ENCODE results near the gene CAPN12. TPM values are rescaled to one million over a fixed set of nuclear protein-coding genes. Genes with fewer than 3 reads are reported as not detected.

CAPN12 gene
- polyA plus RNA-seq, 3 donors: 1.8 TPM; not detected in 2

DNA sequence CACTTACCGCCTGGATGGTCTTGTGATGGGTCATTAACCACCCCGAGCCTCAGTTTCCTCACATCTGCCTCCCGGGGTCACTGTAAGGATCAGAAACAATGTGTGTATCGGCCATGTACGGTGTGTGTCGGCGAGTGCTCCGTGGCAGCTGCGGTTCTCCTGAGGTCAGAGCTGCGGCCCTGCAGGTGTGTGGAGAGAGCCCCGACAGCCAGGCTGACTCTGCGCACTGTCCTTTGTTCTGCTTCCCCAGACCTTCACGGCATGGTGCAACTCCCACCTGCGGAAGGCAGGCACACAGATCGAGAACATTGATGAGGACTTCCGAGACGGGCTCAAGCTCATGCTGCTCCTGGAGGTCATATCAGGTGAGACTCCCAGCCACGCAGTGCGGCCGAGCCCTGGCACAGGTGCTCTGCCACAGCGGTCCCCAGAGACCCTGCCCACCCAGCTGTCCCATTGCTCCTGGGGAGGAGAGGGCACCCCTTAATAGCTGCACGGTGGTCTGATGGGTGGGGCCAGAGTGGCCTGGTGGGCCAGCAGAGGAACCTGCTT lies 43.8 kb downstream of the CAPN12 start:
- peaks cover 60 to 77% of the 10 kb centered on the region in 2 donors for H3K36me3 Mint-ChIP-seq
- H3K79me2 ChIP-seq (ENCODE audit: insufficient read depth, low read length): peaks cover 82% of the 10 kb centered on the region
- H3K4me3 ChIP-seq (replicated peaks in 1 of 3; ENCODE audit: low read depth in 2 of 3, low read length in 3 of 3): no peak overlapping the region
- H3K4me1 ChIP-seq (ENCODE audit: control insufficient read depth in 1 of 2, insufficient read depth in 2 of 2, low read length in 2 of 2): peaks cover 14 to 16% of the 10 kb centered on the region in 2 donors
- intact Hi-C loops (cut with micrococcal nuclease): no loop called here
- no peak overlapping the region for H3K4me3 Mint-ChIP-seq
- no peak for DNase-seq
- H3K9me3 ChIP-seq (replicated peaks in 1 of 2; ENCODE audit: control insufficient read depth in 1 of 2, insufficient read depth in 1 of 2, low read length in 2 of 2): no peaks in the 10 kb centered on the region
- peaks cover 52 to 78% of the 10 kb centered on the region in 2 donors for H3K36me3 ChIP-seq (replicated peaks in 1 of 2; ENCODE audit: control insufficient read depth in 1 of 2, insufficient read depth in 2 of 2, low read length in 2 of 2)
- no peak overlapping the region for H2AFZ ChIP-seq (ENCODE audit: insufficient read depth, low read depth, low read length, poor library complexity, severe bottlenecking)
- TF ChIP-seq, protein P1, sequence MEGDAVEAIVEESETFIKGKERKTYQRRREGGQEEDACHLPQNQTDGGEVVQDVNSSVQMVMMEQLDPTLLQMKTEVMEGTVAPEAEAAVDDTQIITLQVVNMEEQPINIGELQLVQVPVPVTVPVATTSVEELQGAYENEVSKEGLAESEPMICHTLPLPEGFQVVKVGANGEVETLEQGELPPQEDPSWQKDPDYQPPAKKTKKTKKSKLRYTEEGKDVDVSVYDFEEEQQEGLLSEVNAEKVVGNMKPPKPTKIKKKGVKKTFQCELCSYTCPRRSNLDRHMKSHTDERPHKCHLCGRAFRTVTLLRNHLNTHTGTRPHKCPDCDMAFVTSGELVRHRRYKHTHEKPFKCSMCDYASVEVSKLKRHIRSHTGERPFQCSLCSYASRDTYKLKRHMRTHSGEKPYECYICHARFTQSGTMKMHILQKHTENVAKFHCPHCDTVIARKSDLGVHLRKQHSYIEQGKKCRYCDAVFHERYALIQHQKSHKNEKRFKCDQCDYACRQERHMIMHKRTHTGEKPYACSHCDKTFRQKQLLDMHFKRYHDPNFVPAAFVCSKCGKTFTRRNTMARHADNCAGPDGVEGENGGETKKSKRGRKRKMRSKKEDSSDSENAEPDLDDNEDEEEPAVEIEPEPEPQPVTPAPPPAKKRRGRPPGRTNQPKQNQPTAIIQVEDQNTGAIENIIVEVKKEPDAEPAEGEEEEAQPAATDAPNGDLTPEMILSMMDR (IDR thresholded peaks at IDR 0.05): no peak
- no peaks in the 10 kb centered on the region for H3K27me3 ChIP-seq (ENCODE audit: control insufficient read depth in 2 of 2, insufficient read depth in 2 of 2, low read length in 2 of 2)
- H3K9ac ChIP-seq (ENCODE audit: insufficient read depth, low read length, poor library complexity, severe bottlenecking): no peak overlapping the region
- 96% methylated on average over 19 of the region's 22 CpGs for WGBS (ENCODE audit: insufficient coverage)
- H3K27me3 Mint-ChIP-seq (ENCODE audit: low read depth in 3 of 3): no peaks in the 10 kb centered on the region
- no peak overlapping the region for H3K4me2 ChIP-seq (replicated peaks; ENCODE audit: extremely low read depth, low read length, poor library complexity, severe bottlenecking)
- peak overlapping the region in 4 of 7 donors; percentile 40 to 67 (median 52) for H3K27ac Mint-ChIP-seq
- peaks cover 32% of the 10 kb centered on the region for H3K4me1 Mint-ChIP-seq
- H4K20me1 ChIP-seq (ENCODE audit: insufficient read depth, low read length): peaks cover 92% of the 10 kb centered on the region
- H3K27ac ChIP-seq (ENCODE audit: low read depth in 1 of 2, low read length in 2 of 2): peak overlapping the region in 1 of 2 donors; percentile 79
- H3K9me3 Mint-ChIP-seq: peaks cover 0 to 1% (median 0%) of the 10 kb centered on the region in 7 donors

DNA sequence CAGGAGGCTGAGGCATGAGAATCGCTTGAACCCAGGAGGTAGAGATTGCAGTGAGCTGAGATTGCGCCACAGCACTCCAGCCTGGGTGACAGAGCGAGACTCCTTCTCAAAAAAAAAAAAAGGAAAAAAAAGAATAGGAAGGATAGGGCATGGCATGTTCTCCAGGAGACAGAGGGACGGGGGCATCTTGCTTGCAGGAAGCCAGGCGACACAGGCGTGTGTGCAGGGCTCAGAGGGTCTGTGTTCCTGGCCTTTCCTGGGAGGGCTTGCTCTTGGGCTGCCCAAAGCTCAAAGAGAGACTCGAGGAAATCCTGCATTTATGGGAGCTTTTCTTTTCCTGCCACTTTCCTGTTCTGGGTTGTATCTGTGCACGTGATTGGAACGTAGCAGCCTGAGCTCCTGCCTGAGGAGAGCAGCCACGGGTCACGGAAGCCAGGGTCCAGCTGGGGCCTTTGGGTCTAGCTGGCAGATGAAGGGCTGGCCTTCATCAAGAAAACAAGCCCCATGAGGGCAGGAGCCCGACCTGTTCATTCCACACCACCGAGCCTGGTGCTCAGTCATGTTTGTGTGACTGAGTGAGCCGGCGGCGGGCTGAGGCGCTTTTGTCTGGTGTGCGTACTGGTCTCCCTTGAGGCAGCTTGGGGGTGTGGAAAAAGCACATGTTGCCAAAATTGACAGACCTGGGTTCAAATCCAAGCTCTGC lies 44.5 kb downstream of the CAPN12 start:
- Mint-ChIP-seq H3K4me3 (no peak overlapping the region), H3K27me3 (ENCODE audit: low read depth in 3 of 3) (no peaks in the 10 kb centered on the region), H3K27ac (peak overlapping the region in 6 of 7 donors; percentile 67 to 83 (median 73)), H3K36me3 (peaks cover 54 to 71% of the 10 kb centered on the region in 2 donors), H3K4me1 (peaks cover 38% of the 10 kb centered on the region), H3K9me3 (peaks cover 0 to 2% (median 0%) of the 10 kb centered on the region in 7 donors)
- TF ChIP-seq, protein P1 (IDR thresholded peaks at IDR 0.05): no peak
- intact Hi-C loops (cut with micrococcal nuclease): no loop called here
- Histone ChIP-seq H4K20me1 (ENCODE audit: insufficient read depth, low read length) (peaks cover 93% of the 10 kb centered on the region), H3K27ac (ENCODE audit: low read depth in 1 of 2, low read length in 2 of 2) (peak overlapping the region in 1 of 2 donors; percentile 79), H3K4me1 (ENCODE audit: control insufficient read depth in 1 of 2, insufficient read depth in 2 of 2, low read length in 2 of 2) (peaks cover 20 to 22% of the 10 kb centered on the region in 2 donors), H3K9ac (ENCODE audit: insufficient read depth, low read length, poor library complexity, severe bottlenecking) (no peak overlapping the region), H3K36me3 (replicated peaks in 1 of 2; ENCODE audit: control insufficient read depth in 1 of 2, insufficient read depth in 2 of 2, low read length in 2 of 2) (peaks cover 46 to 72% of the 10 kb centered on the region in 2 donors), H2AFZ (ENCODE audit: insufficient read depth, low read depth, low read length, poor library complexity, severe bottlenecking) (no peak overlapping the region), H3K79me2 (ENCODE audit: insufficient read depth, low read length) (peaks cover 83% of the 10 kb centered on the region), H3K9me3 (replicated peaks in 1 of 2; ENCODE audit: control insufficient read depth in 1 of 2, insufficient read depth in 1 of 2, low read length in 2 of 2) (no peaks in the 10 kb centered on the region), H3K4me3 (replicated peaks in 1 of 3; ENCODE audit: low read depth in 2 of 3, low read length in 3 of 3) (no peak overlapping the region), H3K4me2 (replicated peaks; ENCODE audit: extremely low read depth, low read length, poor library complexity, severe bottlenecking) (no peak overlapping the region), H3K27me3 (ENCODE audit: control insufficient read depth in 2 of 2, insufficient read depth in 2 of 2, low read length in 2 of 2) (no peaks in the 10 kb centered on the region)
- WGBS (ENCODE audit: insufficient coverage): 88% methylated on average over 16 of the region's 18 CpGs
- no peak for DNase-seq
